GM13976 (cell line): ENCODE results near the gene PLA2G7.
"Not testable (repeated sequence)": the region's sequence is repeated elsewhere in the genome, so short reads cannot be mapped to it uniquely, and the experiment has no call there.

Source experiments
- DNase-seq: peaks from one replicate; pipeline ENCODE4 v3.0.0; 2012; ENCODE audit warnings: low spot score
- in situ Hi-C: fragments of 300-500 bp; cut with MboI; formaldehyde crosslinking; loops from one replicate; pipeline ENCODE4 v1.12.0; 2022; ENCODE audit warnings: low sequenced_read_pairs, mixed read lengths, inconsistent platforms; ENCODE audit not compliant: unreplicated experiment
- TF ChIP-seq, protein P1 (sequence below): IDR thresholded peaks from 2 replicates; pipeline ENCODE4 v1.5.1; 2012; ENCODE audit warnings: borderline replicate concordance, mild to moderate bottlenecking; ENCODE audit not compliant: insufficient read depth; ENCODE audit errors: extremely low read depth, missing control alignments, control extremely low read depth

The PLA2G7 gene

DNA sequence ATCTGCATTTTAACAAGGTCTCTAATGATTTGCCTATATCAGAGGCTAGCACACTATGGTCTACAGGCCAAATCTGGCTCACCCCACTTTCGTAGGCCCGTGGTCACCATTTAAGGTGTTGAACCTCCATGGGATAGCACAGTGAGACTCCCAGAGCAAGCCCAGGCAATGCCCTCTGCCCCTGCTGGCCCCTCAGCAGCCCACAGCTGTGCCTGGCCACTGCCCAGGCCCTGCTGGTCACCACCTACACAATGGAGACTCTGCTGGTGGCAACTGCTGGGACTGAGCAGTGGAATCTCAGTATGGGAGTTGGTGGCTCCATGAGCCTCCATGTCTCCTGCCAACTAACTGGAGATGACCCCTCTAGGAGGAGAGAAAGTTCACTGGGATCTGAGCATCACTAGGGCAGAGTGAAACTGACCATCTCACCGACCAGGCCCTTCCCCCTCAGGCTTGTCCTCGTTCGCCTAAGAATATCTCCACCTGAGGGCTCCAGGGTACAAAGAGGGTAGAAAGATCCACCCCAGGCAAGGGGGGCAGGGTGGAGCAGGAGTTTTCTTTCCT lies 13.8 kb upstream of the PLA2G7 start:
- TF ChIP-seq, protein P1, sequence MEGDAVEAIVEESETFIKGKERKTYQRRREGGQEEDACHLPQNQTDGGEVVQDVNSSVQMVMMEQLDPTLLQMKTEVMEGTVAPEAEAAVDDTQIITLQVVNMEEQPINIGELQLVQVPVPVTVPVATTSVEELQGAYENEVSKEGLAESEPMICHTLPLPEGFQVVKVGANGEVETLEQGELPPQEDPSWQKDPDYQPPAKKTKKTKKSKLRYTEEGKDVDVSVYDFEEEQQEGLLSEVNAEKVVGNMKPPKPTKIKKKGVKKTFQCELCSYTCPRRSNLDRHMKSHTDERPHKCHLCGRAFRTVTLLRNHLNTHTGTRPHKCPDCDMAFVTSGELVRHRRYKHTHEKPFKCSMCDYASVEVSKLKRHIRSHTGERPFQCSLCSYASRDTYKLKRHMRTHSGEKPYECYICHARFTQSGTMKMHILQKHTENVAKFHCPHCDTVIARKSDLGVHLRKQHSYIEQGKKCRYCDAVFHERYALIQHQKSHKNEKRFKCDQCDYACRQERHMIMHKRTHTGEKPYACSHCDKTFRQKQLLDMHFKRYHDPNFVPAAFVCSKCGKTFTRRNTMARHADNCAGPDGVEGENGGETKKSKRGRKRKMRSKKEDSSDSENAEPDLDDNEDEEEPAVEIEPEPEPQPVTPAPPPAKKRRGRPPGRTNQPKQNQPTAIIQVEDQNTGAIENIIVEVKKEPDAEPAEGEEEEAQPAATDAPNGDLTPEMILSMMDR = no peak
- DNase-seq = no peak
- in situ Hi-C loops = no loop called here

DNA sequence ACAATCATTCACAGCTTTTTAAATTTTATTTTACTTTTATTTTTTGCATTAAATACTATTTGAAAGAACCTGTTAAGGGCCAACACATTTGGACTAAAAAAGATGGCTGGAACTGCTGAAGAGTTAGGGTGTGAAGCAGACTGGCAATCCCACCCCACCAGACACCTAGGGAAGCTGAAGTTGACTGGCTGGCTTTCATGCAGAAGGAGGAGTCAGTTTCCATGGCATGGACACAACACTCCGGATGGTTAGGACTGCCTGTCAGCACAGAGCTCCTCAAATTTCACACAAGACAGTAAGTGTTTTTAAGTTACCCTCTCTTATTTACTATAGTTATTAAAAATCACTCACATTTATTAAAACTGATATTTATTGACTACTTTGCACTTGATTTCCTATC lies 11.5 kb upstream of the PLA2G7 start, which contains the start of gene ANKRD66:
TSS of gene ANKRD66 (plus strand) at position 238 of the 400 bp plus-strand sequence. CDS start 5,016 bp downstream, outside the sequence.
- no peak for DNase-seq
- in situ Hi-C loops = no loop called here
- TF ChIP-seq, protein P1 = no peak

DNA sequence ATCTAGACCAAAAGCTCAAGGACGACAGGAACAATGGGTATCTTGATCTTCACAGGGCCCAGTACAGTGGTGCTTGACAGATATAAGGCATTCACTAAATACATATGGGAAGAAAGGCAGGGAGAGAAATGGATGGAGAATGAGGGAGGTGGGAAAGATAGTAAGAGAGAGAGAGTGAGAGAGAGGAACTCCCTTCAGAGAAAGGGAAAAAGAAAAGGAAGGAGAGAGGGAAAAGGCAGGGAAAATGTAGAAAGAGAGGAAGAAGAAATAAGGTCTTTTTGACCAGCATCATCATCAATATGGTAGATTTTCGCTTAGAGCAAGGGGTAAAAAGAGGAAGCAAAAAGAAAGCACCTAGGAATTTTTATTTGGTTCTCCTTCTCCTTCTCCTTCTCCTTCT lies 10.8 kb upstream of the PLA2G7 start:
- TF ChIP-seq, protein P1 = no peak
- in situ Hi-C loops = no loop called here
- DNase-seq = no peak

DNA sequence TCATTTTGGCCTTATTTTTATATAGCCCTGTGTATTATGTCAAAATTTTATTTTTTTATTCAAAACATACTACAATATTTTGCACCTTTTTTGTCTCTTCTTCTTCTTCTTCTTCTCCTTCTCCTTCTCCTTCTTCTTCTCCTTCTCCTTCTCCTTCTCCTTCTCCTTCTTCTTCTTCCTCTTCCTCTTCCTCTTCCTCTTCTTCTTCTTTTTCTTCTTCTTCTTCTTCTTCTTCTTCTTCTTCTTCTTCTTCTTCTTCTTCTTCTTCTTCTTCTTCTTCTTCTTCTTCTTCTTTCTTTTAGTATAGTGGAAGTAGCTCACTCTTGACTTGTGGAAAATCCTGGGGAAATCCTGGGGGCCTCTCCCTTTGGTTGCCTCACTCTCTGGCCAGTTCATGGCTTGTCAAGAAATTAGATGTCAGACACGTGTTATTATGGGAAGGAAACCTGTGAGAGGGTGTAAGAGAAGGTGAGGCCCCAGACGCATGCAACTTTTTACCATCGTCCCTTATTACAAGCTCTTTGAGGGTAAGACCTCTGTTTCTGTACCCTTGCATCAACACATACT lies 9.1 kb upstream of the PLA2G7 start:
- in situ Hi-C loops, DNase-seq: not testable (repeated sequence)

DNA sequence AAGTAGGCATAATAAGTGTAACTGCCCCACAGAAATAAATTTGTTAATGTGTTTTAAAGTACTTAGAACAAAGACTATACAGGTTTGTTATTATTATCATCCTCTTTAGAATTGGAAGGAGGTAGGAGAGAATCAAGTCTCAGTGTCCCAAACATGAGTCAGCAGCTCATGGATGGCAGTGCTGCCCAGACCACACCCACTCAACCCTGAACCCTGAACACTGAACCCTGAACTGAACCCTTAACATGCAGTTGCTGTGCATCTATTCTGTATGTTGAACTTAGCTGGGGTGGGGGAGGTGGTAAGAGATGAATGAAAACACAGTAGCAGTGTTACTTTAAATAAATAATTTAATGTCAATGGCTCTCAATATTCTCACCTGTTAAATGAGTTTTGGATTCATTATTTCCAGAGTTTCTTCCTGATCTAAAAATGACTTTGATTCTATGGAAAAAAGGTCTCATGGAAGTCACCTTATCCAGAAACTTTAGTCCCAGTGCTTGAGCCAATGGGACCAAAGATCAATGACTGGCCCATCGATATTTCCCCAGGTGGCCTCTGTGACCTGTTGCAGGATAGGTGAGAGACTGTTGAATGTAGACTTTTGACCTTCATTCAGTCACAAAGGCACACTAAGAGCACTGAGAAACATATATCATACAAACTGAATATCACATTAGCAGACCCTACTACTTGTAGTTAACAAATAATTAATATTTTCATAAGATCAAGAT lies 8.4 kb upstream of the PLA2G7 start:
- TF ChIP-seq, protein P1 = no peak
- in situ Hi-C loops = no loop called here
- no peak for DNase-seq

- in situ Hi-C loops = no loop called here
- TF ChIP-seq, protein P1 = no peak
- no peak for DNase-seq
These were observed 6.7 kb upstream of the PLA2G7 start for GRCh38 chr6:46741910-46742309.

GRCh38 chr6:46741482-46741881 lies 6.3 kb upstream of the PLA2G7 start:
- TF ChIP-seq, protein P1 = no peak
- in situ Hi-C loops = no loop called here
- DNase-seq = no peak
